Measurements from ENCODE around the gene SLC39A11.

DNA sequence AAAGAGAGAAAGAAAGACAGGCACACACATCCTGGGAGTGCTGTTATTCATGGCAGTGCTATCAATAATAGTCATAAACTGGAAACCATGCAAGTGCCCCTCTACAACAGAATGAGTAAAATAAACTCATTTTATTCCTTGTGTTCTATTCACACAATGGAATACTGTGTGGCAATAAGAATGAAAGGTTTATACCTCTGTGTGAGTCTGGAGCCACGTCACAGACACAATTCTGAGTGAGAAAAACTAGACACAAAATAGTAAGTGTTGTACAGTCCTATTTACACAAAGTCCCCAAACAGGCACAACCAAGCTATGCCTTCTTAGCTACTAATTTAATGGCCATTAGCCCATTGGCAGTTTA lies 429.7 kb downstream of the SLC39A11 start:
- TF ChIP-seq, protein P1, sequence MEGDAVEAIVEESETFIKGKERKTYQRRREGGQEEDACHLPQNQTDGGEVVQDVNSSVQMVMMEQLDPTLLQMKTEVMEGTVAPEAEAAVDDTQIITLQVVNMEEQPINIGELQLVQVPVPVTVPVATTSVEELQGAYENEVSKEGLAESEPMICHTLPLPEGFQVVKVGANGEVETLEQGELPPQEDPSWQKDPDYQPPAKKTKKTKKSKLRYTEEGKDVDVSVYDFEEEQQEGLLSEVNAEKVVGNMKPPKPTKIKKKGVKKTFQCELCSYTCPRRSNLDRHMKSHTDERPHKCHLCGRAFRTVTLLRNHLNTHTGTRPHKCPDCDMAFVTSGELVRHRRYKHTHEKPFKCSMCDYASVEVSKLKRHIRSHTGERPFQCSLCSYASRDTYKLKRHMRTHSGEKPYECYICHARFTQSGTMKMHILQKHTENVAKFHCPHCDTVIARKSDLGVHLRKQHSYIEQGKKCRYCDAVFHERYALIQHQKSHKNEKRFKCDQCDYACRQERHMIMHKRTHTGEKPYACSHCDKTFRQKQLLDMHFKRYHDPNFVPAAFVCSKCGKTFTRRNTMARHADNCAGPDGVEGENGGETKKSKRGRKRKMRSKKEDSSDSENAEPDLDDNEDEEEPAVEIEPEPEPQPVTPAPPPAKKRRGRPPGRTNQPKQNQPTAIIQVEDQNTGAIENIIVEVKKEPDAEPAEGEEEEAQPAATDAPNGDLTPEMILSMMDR (IDR thresholded peaks at IDR 0.05), result no peak
- TF ChIP-seq POLR2A (IDR thresholded peaks at IDR 0.05), result no peak

Data from body of pancreas (tissue), 4 donors.